GM12874 (cell line): Measurements from ENCODE around the gene TRIP13.

Experiments
- CTCF ChIP-seq: IDR thresholded peaks from 2 replicates; pipeline ENCODE4 v1.5.1; 2011; ENCODE audit warnings: low read depth, mild to moderate bottlenecking, control low read depth, low read length, moderate library complexity; ENCODE audit not compliant: insufficient read depth

Gene TRIP13

DNA sequence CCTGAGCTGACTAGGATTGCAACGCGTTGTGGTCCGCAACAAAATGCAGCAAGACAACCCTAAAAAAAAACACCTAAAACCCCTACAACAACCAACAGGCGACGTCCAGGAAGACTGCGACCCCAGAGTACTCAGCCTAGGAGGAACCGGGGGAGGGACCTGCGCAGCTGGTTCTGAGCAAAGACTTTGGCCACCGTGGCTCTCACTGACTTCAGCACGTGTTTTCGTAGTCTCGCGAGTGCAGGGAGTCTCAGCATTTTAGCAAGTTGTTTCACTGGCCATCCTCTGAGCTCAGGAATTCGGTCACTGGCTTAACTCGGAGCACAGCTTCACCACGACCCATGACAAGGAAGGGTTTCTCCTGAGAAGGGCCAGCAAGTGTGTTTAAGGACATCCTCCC lies 33.3 kb upstream of the TRIP13 start:
- no peak for TF ChIP-seq CTCF

DNA sequence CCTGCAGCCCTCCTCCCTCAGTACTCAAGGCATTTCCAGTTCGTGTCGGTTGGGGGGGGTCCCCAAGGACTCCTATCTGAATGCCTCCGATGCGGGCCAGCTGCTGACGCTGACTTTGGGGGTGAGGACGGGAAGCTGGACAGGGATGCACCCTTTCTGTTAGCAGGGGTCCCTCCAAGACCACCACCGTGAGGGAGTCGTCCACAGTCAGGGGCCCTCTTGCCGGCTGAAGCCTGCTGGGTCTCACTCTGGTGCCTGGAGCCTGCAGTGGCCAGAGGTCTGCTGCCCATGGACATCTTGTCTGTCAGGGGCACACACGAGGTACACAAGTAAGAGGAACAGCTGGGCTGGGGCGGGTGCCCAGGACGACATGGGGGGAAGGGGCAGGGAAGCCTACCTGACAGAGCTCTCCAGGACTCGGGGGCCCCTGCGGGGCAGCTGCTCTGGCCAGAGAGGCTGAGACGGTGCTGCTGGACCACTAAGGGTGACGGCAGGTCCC lies 32.8 kb upstream of the TRIP13 start:
- no peak for TF ChIP-seq CTCF

DNA sequence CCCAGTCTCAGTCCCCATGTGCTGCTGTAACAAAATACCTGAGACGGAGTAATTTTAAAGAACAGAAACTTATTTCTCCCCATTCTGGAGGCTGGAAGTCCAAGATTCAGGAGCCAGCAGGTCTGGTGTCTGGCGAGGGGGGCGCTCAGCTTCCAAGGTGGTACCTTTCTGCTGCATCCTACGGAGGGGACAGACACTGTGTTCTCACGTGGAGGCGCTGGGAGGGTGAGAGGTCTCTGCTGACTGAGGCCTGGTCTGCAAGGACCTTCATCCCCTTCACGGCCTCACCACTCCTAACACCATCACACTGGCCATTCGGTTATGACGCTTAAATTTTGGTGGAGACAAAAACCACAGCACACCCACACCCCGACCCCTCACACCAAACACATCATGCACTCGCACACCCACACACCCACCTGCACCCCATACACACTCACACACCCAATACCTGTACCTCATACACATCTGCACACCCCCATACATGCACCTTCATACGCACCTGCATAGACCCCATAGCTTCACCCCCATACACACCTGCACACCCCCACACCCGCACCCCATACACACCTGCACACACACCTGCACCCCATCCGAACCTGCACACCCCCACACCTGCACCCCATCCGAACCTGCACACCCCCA lies 32.1 kb upstream of the TRIP13 start:
- TF ChIP-seq CTCF, result no peak

DNA sequence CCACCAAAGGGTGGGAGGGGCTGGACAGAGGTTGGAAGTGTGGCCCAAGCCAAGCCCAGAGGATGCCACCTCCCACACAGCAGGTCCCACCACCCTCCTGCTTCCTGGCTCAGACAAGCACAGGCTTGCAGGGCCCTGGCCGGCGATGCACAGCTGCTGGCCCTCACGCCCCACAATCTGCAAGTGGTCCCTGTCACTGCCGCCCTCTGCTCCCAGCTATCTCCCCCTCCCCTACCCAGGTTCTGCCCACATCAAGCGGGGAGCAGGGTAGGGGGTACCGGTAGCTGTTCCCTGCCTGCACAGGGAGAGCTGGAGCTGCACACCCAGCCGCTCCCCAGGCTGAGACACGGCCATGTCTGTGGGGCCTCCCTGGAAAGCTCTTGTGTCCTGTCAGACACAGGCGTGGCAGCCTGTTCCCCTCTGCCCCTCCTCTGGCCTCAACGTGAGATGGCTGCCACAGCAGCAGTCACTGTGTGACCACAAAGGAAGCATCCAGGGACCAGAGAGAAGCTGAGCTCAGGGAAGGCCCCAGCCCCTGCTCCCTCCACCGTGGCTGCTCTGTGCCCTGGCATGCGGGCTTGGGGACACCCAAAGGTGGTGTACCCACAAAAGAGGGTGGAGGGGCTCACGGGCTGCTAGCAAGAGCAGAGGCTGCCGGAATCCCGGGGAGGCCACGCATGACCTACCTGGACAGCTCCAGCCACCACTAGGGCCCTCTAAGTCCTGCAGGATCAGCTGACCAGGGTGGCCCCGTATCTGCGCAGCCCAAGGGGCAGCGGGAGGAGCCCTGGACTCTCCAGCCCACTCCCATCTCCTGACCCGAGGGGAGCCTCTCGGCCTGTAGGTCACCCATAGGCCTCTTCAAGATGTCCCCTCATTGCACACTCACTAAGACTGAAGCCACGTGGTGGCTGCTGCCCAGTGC lies 31.0 kb upstream of the TRIP13 start:
- TF ChIP-seq CTCF, result no peak

GRCh38 chr5:862367-863243 lies 30.1 kb upstream of the TRIP13 start:
- no peak for TF ChIP-seq CTCF

DNA sequence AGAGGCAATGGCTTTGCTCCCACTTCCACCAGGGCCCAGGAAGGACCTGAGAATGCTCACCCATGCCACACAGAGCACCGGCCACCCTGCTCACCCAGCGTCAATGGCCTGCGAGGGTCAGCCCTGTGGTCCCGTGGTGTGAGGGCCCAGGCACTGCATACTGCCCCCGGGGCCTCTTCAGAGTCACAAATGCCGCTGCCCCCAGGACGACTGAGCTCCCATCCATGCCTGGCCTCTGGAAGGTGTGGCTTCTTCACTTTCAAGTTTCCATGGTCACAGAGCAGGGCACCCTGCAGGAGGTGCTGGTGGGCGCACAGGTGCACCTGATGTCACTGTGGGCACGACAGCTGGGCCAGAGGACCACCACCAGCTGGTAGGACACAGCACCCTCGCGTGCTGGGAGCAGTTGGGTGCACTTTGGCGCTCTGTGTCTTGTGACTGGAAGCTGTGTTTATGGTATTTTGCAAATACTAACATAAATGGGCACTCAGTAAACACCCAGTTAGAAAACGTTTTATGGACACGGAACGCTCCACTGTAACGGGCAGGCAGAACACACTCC lies 29.4 kb upstream of the TRIP13 start:
- TF ChIP-seq CTCF, result no peak
